Measurements from ENCODE around the gene TSEN54.
A peak's percentile ranks its signal among the peaks of the same experiment; 100 is the strongest.

GRCh38 chr17:75509528-75510258 lies 6.6 kb upstream of the TSEN54 start:
- TF ChIP-seq CTCF (IDR thresholded peaks at IDR 0.05) (no peak), POLR2A (IDR thresholded peaks at IDR 0.05) (peak in 2 of 3 donors; percentile 32 to 37)
